Upper lobe of right lung (tissue), 1 donor: ENCODE measurements around the gene THAP12. TPM values are rescaled to one million over a fixed set of nuclear protein-coding genes. Genes with fewer than 3 reads are reported as not detected.

Source experiments
- ATAC-seq: fragments of 200-7000 bp; cut with Tn5 transposase; one replicate; pipeline ENCODE4 v1.9.1; 2020; ENCODE audit warnings: mild to moderate bottlenecking, moderate library complexity
- DNase-seq: peaks from one replicate; pipeline ENCODE4 v3.0.0-alpha.2; 2020
- H3K27ac ChIP-seq: fragments of 200-600 bp; one replicate; pipeline ENCODE4 v1.8.0; 2022
- H3K27me3 ChIP-seq: fragments of 200-600 bp; one replicate; pipeline ENCODE4 v1.8.0; 2022; ENCODE audit warnings: mild to moderate bottlenecking
- H3K36me3 ChIP-seq: fragments of 200-600 bp; one replicate; pipeline ENCODE4 v1.8.0; 2022
- H3K4me1 ChIP-seq: fragments of 200-600 bp; one replicate; pipeline ENCODE4 v1.8.0; 2022
- H3K4me3 ChIP-seq: fragments of 200-600 bp; one replicate; pipeline ENCODE4 v1.8.0; 2022; ENCODE audit warnings: mild to moderate bottlenecking
- H3K9me3 ChIP-seq: fragments of 200-600 bp; one replicate; pipeline ENCODE4 v1.8.0; 2022
- CTCF ChIP-seq: fragments of 200-600 bp; IDR thresholded peaks from one replicate; pipeline ENCODE4 v1.8.0; 2022; ENCODE audit warnings: antibody characterized with exemption
- intact Hi-C: fragments of 100-400 bp; cut with DNase I; formaldehyde crosslinking; loops from one replicate; pipeline ENCODE4 v1.11.0; 2022
- total RNA-seq: library from RNA; stranded (reverse); fragmentation: NEBNext Ultra II Directional; extraction: Animal tissue kit (Norgen Biotek cat#: 25700); gene quantifications from one replicate; pipeline ENCODE4 v1.2.1, GENCODE V29; 2021
- donor health status: DM: no; HTN: yes; CAD: no; lungs with severe emphysema.

The THAP12 gene
- total RNA-seq, 1 donor from 2014 or later = 36.8 TPM

GRCh38 chr11:76388408-76388807 is 7.5 kb upstream of the THAP12 start:
- Histone ChIP-seq H3K36me3 (no peaks in the 10 kb centered on the region), H3K4me3 (no peak overlapping the region), H3K9me3 (no peaks in the 10 kb centered on the region), H3K4me1 (no peaks in the 10 kb centered on the region), H3K27me3 (no peaks in the 10 kb centered on the region), H3K27ac (no peak overlapping the region)
- TF ChIP-seq CTCF = no peak
- intact Hi-C loops = no loop called here
- no peak for ATAC-seq
- DNase-seq = no peak

- intact Hi-C loops = no loop called here
- H3K4me1 ChIP-seq = peaks cover 13% of the 10 kb centered on the region
- H3K9me3 ChIP-seq = no peaks in the 10 kb centered on the region
- H3K27ac ChIP-seq = no peak overlapping the region
- TF ChIP-seq CTCF = no peak
- ATAC-seq (no peak), DNase-seq (no peak)
- H3K27me3 ChIP-seq = no peaks in the 10 kb centered on the region
- H3K36me3 ChIP-seq = no peaks in the 10 kb centered on the region
- H3K4me3 ChIP-seq = no peak overlapping the region
Observed at GRCh38 chr11:76385903-76386302, 5.0 kb upstream of the THAP12 start.

- DNase-seq (no peak), ATAC-seq (no peak)
- Histone ChIP-seq H3K9me3 (no peaks in the 10 kb centered on the region), H3K4me3 (peak overlapping the region; percentile 92), H3K27ac (no peak overlapping the region), H3K36me3 (no peaks in the 10 kb centered on the region), H3K4me1 (peaks cover 26% of the 10 kb centered on the region), H3K27me3 (no peaks in the 10 kb centered on the region)
- TF ChIP-seq CTCF = no peak
- intact Hi-C loops = no loop called here
Observed at GRCh38 chr11:76382209-76382608, 1.3 kb upstream of the THAP12 start.

- H3K4me1 ChIP-seq = peaks cover 35% of the 10 kb centered on the region
- H3K9me3 ChIP-seq = no peaks in the 10 kb centered on the region
- peak overlapping the region; percentile 84 for H3K27ac ChIP-seq
- H3K4me3 ChIP-seq = peak overlapping the region; percentile 92
- TF ChIP-seq CTCF = no peak
- H3K27me3 ChIP-seq = no peaks in the 10 kb centered on the region
- ATAC-seq (peak; percentile 2), DNase-seq (peak; percentile 78)
- intact Hi-C loops = no loop called here
- no peaks in the 10 kb centered on the region for H3K36me3 ChIP-seq
Observed at GRCh38 chr11:76380159-76380976, 564 bp downstream of the THAP12 start.

- ATAC-seq (no peak), DNase-seq (no peak)
- Histone ChIP-seq H3K36me3 (no peaks in the 10 kb centered on the region), H3K27me3 (no peaks in the 10 kb centered on the region), H3K9me3 (no peaks in the 10 kb centered on the region), H3K4me3 (peak overlapping the region; percentile 92), H3K4me1 (peaks cover 35% of the 10 kb centered on the region), H3K27ac (no peak overlapping the region)
- intact Hi-C loops = no loop called here
- TF ChIP-seq CTCF = no peak
Observed at GRCh38 chr11:76379807-76380158, 1.1 kb downstream of the THAP12 start.
